GM10847 (cell line): Measurements from ENCODE around the gene FGF12.

Experiments
- POLR2A ChIP-seq: IDR thresholded peaks from 2 replicates; pipeline ENCODE4 v1.6.1; 2011; ENCODE audit not compliant: insufficient read length; ENCODE audit errors: extremely low read depth

The FGF12 gene

GRCh38 chr3:192170031-192170430 is 557.3 kb downstream of the FGF12 start:
- no peak for TF ChIP-seq POLR2A

GRCh38 chr3:192169332-192169915 is 557.9 kb downstream of the FGF12 start:
- no peak for TF ChIP-seq POLR2A

- TF ChIP-seq POLR2A = no peak
Measured at GRCh38 chr3:192168202-192168601, 559.1 kb downstream of the FGF12 start.

- TF ChIP-seq POLR2A = no peak
Measured at GRCh38 chr3:192165552-192165951, 561.8 kb downstream of the FGF12 start.

GRCh38 chr3:192161661-192162060 is 565.7 kb downstream of the FGF12 start:
- no peak for TF ChIP-seq POLR2A

- TF ChIP-seq POLR2A = no peak
Measured at GRCh38 chr3:192156382-192156781, 571.0 kb downstream of the FGF12 start.

GRCh38 chr3:192155194-192155593 is 572.1 kb downstream of the FGF12 start:
- no peak for TF ChIP-seq POLR2A

- no peak for TF ChIP-seq POLR2A
Measured at GRCh38 chr3:192133271-192133670, 594.1 kb downstream of the FGF12 start.

- no peak for TF ChIP-seq POLR2A
Measured at GRCh38 chr3:192130534-192131132, 596.7 kb downstream of the FGF12 start.

- TF ChIP-seq POLR2A = no peak
Measured at GRCh38 chr3:192129586-192129985, 597.8 kb downstream of the FGF12 start.

GRCh38 chr3:192128922-192129321 is 598.4 kb downstream of the FGF12 start:
- no peak for TF ChIP-seq POLR2A

- no peak for TF ChIP-seq POLR2A
Measured at GRCh38 chr3:192128060-192128459, 599.3 kb downstream of the FGF12 start.

GRCh38 chr3:192122832-192123594 is 604.3 kb downstream of the FGF12 start:
- no peak for TF ChIP-seq POLR2A

GRCh38 chr3:192121923-192122322 is 605.4 kb downstream of the FGF12 start:
- no peak for TF ChIP-seq POLR2A

- no peak for TF ChIP-seq POLR2A
Measured at GRCh38 chr3:192108820-192109219, 618.5 kb downstream of the FGF12 start.

- no peak for TF ChIP-seq POLR2A
Measured at GRCh38 chr3:192106543-192106942, 620.8 kb downstream of the FGF12 start.
